GM23338 (cell line): ENCODE data around the gene UST.

Experiments used
- CREB1 ChIP-seq: fragments of 250-450 bp; sonication (Bioruptor Pico); IDR thresholded peaks from 2 replicates; pipeline ENCODE4 v1.5.0; 2020; ENCODE audit warnings: low read depth, mild to moderate bottlenecking, moderate library complexity
- CTCF ChIP-seq, 2 experiments: fragments of 200-600 bp in 1 of 2; sonication (generic) in 1 of 2; conservative IDR thresholded peaks; 2 replicates each; pipeline versions ENCODE4 v1.5.1 to v1.6.1; 2016 to 2017; ENCODE audit warnings: antibody characterized with exemption in 2 of 2, low read depth in 2 of 2, mild to moderate bottlenecking in 2 of 2, moderate library complexity in 1 of 2
- EZH2 ChIP-seq: fragments of 200-600 bp; sonication (generic); IDR thresholded peaks from one replicate; pipeline ENCODE4 v1.8.0; 2017; ENCODE audit warnings: antibody characterized with exemption, mild to moderate bottlenecking, low read depth; ENCODE audit not compliant: unreplicated experiment
- EZH2phosphoT487 ChIP-seq: fragments of 200-600 bp; sonication (generic); IDR thresholded peaks from one replicate; pipeline ENCODE4 v1.8.1; 2018; ENCODE audit warnings: antibody characterized with exemption; ENCODE audit not compliant: unreplicated experiment
- JUNB ChIP-seq: IDR thresholded peaks from one replicate; pipeline ENCODE4 v1.6.1; 2016; ENCODE audit warnings: antibody characterized with exemption; ENCODE audit not compliant: unreplicated experiment
- POLR2AphosphoS5 ChIP-seq: IDR thresholded peaks from 2 replicates; pipeline ENCODE4 v1.6.1; 2016; ENCODE audit warnings: antibody characterized with exemption, low read depth
- REST ChIP-seq: IDR thresholded peaks from one replicate; pipeline ENCODE4 v1.6.1; 2018; ENCODE audit warnings: antibody characterized with exemption; ENCODE audit not compliant: unreplicated experiment
- ZNF114 ChIP-seq: fragments of 250-450 bp; sonication (Bioruptor Pico); IDR thresholded peaks from 2 replicates; pipeline ENCODE4 v1.5.0; 2020; ENCODE audit warnings: mild to moderate bottlenecking, moderate library complexity

GRCh38 chr6:149007846-149008245, 261.0 kb downstream of the UST start:
- no peak for TF ChIP-seq EZH2phosphoT487
- no peak for TF ChIP-seq POLR2AphosphoS5
- no peak for TF ChIP-seq CTCF (conservative IDR thresholded peaks at IDR 0.05; ENCODE audit: low read depth in 2 of 2)
- TF ChIP-seq EZH2 = no peak
- no peak for TF ChIP-seq REST
- TF ChIP-seq ZNF114 (CRISPR knock-in tag) = no peak
- no peak for TF ChIP-seq CREB1 (CRISPR knock-in tag)
- TF ChIP-seq JUNB = no peak
